Glomerular visceral epithelial cell (primary cell): ENCODE data around the gene STK33.
A peak's percentile ranks its signal among the peaks of the same experiment; 100 is the strongest.

Source experiments
- DNase-seq: peaks from one replicate; pipeline ENCODE4 v3.0.0-alpha.2; 2016; ENCODE audit errors: extremely low spot score

The STK33 gene

DNA sequence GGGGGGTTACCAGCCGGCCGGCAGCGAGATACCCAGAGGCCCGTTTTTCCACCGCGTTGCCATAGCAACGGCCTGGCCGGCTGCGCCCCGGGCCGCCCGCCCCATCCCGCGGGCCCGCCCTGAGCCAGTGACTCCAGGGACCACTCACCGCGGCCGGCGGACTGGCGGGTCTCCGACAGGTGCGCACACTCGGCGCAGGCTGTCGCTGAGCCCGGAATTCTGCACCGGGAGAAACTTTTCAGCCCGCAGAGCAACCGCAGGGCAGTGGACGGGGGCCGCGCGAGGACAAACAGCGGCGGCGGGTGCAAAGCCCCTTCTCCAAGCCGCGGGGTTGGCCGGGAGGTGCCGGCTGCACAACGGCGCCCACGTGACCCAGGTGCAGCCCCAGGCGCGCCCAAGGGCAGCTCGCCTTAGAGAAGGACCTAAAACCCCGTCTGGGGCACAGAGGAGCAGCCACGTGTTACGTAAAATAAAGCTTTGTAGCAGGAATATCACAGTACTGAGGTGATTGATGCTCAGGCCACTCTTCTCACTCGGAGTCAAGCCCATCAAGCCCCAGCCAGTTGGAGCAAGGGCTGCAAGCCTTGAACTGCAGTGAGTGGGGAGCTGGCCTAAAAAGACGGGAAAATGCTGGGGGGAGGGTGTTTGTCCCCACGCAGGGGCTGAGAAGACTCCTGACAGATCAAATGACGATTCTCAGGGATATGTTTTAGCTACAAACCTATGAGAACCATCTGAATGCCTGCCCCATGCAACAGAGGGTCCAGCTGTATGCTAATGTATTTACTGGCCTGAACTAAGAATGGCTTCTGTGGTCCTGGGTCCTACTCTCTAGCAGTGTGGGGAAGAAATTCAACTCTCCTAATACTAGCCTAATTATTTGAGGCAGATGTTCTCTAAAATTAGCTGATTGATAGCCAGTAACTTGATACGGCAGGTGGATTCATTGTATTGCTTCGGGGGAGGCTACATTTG is at the start of gene STK33:
STK33 (minus strand) TSS at position 294 of the 975 bp plus-strand sequence. CDS start 119,323 bp downstream, outside the sequence.
- peak; percentile 58 for DNase-seq

DNA sequence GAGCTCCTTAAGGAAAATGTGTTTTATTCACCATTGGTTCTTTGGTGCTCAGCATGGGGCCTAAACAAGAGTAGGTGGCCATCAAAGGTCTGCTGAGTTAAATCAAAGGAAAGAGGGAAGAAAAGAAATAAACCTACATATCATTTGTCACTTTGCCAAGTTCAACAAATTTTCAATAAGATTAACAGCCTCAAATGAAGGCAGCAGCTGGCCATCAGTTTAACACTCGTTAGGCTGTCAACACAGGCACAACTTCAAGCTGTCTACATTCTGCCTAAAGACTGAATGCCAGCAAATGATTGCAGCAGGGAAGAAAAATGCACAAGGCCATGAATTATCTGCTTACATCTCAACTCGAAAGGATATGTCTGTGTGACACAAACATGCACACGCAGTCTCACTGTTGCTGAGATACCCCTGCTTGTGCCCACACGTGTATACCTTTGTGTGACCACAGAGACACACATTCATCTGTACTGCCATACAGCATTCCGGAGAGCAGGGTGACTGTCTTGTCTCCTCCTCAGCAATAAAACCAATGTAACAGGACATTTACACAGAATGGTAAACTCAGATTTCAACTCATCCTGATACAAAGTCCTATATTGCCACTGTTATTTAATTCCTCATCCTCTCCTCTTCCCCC is 48.3 kb upstream of the STK33 start:
- no peak for DNase-seq

DNA sequence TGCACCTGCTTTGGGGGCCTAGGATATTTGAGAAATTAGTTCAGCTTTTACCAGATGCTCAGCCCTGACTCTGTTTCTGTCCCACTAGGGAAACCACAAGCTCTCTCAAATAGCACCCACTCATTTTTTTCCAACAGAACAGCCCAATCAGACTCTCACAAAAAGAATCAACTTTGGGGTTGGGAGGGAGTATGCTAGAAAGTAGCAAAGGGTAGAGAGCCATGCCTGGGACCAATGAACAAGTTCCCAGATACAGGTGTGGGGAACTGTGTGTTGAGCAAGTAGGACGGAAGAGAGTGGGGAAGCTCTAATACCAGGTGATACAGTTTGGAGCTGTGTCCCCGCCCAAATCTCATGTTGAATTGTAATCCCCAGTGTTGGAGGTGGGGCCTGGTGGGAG is 47.3 kb upstream of the STK33 start:
- DNase-seq: no peak

DNA sequence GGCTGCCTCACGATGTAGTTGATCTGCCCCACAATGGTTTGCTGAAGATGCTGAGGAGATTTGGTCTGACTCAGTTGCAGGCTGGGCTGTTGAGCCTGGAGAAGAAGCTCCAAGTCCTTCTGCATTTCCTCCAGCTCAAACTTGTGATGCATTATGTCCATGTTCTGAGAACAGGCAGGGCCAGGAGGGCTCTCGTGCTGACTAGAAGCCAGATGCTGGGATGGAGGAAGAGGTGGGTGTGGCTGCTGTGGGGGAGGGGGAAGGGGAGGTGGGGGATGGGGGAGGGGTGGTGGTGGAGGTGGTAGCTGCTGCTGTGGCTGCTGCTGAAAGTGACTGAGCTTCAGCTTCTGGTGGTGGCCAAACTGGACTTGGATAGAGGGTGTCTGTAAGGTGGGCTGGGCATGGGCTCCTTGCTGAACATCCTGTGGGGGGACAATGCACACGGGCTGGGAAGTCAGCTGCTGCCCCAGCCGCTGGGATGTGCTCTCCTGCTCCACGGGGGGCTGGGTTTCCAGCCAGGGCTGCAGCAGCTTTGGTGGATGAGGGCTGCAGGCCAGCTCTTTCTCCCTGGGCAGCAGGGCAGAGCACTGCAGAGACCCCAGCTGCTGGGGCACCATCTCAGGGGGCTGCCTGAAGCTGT is 46.4 kb upstream of the STK33 start:
- DNase-seq: no peak

DNA sequence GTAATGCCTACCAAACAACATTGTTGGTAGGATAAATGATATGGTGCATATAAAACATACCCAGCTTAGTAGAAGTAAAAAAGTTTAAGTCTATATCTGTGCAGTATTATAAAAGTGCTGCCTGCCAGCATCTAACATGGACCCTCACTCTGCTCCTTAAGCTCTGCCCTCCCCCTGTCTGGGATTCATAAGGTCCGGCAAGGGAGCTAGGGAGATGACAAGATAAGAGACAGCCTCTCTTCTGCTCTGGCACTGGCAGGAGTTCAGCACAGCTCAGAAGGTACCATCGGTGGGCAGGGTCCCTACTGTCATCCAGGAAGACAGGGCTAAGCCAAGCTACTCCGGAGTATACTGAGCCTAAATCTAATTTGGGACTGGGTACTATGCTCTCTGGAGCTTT is 45.6 kb upstream of the STK33 start:
- no peak for DNase-seq

DNA sequence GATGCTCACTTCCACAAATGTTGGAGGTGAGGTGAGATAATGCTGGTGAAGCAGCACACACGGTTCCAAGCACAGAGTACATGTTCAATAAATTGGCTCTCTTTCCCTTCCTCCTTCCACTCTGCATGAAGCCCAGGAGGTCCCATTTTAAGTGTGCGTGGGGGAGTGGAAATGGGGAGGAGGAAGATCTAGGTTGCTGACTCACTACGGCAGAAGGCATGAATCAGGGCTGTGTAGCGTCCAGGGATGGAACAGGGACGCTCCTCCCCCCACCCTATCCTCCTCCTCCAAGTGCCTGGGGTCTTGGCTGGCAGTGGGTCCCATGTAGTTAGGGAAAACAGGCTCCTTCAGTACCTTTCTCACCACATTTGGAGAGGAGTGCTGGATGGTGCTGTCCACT is 44.3 kb upstream of the STK33 start:
- DNase-seq: no peak

DNA sequence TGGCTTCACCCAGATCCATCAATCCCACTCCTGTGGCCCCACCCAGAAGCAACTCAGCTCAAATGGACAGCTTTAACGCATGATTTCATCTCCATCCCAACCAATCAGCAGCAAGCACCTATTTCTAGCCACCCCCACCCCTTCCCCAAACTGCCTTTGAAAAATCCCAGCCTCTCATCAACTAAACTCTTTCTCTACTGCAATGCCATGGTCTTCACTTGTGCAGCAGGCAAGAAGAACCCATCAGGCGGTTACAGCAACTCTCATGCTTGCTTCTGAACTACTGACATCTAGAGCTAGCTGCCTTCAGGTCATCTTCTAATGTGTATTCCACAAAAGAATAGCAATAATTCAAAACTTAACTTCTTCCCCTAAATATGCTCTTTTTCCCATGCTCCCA is 42.1 kb upstream of the STK33 start:
- DNase-seq: no peak

DNA sequence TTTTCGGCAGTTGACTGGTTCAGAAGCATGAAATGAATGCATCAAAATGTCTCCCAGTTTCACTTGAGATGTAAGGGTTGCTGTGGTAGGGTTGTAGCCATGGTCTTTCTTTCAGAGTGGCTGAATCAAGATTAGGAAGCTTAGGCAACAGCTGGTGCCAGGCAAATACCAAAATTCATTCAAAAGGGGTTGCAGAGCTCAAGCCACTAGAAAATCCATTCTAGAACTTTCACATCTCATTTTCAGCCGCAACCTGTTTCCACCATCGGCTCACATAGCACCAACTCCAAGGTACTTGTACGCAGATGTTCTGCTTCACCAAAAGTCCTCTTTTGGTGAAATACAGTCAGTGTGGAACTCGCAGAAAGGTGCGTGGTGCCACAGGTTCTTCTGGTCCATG is 40.5 kb upstream of the STK33 start:
- no peak for DNase-seq

DNA sequence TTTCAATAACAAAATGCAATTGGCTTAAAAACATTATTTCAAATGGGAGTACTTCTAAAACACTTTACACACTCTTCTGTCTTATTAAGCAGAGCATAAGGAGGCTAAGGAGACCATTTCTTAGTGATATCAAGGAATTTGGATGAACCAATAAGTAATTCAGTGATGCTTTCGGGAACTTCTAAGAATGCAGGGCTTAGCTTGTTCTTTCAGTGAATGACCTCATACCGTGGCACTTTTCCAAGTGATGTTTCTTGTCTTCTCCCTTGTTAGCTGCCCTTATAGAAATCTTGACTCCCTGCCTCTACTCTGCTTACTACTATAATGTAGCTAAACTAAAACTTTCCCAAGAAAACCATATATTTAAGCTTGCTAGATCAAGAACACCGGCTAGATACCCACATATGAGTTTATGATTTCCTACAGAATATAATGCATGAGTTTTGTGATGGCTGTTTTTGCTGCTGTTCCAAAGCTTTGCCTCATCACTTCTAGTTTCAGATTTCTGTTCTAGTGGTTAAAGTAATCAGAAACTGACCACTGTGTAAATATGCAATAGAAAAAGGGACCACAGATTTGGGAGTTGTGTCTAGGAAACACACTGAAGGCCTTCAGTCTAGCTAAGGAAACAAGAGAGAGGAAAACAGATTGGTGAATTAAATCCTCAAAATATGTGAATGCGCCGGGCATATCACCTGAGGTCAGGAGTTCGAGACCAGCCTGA is 37.5 kb upstream of the STK33 start:
- peak; percentile 58 for DNase-seq

DNA sequence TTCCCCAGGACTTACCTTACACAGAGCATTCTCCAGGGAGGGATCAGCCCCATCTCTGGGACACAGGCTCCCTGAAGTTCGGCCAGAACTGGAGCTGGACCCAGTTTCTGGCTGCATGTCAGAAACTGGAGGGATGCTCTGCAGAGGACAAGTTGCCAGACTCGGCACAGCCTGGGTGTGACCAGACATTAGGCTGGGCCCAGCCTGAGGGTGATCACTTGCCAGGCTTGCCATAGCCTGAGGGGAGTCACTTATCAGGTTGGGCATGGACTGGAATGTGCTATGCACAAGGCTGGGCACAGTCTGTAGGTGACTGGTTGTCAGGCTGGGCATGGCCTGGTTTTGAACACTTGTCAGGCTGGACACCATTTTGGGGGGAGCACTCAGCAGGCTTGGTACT is 30.7 kb upstream of the STK33 start:
- no peak for DNase-seq

DNA sequence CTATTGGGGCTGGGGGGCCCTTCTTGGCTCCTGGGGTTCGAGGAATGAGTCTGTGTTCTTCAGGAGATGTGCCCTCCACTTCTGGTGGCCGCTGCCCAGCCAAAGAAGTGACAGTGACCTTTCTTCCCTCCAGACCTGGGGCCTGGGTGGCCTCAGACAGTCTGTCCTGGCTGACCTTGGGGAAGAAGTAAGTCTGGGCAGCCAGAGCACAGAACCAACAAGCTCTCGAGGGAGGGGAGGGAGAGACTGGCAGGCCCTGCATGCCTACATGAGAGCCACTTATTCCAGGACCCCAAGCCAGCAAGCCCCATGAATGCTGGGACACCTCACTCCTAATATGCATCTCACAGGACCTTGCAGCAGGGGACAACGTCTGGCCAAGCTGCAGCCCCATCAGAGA is 27.1 kb upstream of the STK33 start:
- no peak for DNase-seq

DNA sequence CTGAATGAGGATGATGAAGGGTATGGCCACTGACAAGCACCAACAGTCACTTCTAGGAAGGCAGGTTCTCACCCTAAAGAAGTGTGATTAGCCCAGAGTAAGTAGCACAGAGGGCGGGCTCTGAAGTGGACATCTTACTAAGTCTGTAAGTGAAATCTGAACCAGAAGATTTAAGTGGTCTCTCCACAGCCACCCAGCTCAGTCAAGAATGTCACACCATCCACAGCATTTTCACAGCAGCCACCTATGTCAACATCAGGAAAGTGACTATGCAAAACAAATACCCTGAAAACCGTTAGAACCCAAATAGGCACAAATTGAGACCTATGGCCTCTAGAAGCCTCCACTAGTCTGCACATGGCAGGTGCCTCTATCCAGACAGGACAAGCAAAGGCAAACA is 23.0 kb upstream of the STK33 start:
- no peak for DNase-seq

DNA sequence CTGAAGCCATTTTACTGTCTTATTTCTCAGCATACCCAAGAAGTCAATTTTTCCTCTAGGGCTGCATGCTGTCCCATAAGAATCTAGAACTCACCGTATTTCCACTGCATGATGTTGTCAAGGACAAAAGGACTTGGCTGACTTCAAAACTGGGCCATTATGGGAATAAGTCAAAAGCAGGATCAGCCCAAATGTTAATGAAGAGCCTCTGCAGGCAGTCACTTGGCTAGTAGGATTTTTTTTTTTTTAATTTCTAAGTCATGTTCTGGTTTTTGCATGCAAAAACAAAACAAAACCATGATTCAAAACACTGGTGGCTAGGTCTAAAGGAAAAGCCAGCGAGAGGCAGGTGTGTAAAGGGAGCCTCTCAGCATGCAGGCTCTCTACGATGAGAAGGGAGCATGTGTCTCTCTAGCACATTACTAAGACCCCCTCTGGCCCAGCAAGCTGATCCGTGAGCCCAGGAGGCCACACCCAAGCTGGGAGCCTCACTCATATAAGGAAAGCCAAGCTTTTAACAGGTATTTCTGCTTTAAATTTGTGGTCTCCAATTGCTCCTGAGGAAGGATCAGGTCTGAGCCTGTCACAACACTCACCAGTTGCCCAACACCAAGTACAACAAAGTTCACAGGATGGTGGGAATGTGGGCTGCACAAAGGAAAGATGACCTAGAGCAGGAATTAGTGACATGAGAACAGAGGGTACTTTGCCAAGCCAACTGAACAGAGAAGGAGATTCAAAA is 21.4 kb upstream of the STK33 start:
- no peak for DNase-seq

DNA sequence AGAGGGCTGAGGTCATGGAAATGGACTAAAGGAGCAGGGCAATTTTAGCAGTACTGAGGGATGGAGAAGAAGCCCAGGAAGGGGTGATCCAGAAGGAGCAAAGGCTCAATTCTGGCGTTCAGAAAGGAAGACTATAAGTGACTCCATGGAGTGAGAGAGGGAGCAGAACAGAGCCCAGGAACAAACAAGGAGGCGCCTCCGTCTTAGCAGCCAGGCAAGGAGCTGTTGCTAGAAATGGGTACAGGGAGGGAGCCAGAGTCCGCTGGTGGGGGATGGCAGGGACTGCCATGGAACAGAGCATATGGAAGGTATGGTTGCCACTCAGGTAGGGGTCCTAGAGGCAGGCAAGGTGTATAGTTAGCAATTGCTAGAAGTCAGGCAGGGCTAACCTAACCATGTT is 20.5 kb upstream of the STK33 start:
- no peak for DNase-seq

DNA sequence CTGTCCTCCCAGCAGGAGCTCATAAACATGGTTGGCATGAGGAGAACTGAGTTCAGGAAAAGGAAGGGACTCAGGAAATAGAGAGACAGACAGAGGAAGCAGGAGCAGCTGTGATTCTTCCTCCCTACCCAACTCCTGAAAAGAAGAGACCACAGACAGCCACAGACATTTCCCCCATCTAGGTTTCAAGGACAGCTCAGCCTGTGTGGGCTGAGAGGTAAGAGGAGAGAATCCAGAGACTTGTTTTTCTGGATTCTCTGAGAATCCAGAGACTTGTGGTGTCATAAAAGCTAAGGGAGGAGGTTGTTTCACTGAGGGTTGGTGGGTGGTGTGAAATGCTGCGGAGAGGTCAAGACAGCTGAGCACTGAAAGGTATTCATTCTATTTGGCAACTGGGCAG is 19.0 kb upstream of the STK33 start:
- DNase-seq: no peak

DNA sequence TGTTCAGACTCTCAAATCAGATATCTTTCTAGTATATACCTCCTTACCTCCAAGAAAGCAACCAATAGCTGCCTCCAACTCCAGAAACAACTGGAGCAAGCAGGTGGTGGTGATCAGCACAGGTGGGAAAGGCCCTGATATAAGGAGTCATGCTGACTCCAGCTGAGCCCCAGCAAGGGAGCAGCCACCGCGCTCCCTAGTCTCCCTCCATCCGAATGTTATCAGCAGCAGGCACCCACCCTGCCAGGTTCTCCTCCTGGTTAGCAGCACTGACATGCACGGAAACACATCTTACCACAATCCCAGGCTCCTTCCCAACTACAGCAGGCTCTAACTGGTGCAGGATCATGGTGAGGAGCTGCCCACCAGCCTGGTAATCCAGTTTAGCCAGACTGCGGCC is 18.5 kb upstream of the STK33 start:
- DNase-seq: no peak

DNA sequence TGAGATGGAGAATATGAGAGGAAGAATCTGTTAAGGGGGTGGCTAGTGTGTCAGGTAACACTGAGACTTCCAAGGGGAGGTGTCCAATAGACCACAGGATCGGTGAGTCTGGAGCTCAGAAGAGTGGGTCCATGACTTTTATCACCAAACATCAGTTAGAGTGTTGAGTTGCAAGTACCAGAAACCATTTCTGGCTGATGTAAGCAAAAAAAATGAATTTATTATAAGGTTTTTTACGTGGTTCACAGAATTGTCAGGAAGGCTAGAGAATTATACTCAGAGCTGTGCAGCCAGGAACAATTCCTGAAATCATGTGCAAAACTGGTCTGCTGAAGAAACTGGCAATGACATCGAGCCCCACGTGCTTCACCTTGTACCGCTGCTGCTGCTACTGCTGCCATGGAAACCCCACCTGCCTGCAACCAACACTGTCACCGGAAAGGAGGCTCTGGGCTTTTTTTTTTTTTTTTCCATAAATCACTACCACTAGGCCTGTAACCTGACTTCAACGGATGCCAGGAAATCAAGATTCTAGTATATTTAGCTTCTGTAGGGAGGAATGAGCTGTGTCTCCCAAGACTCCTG is 16.6 kb upstream of the STK33 start:
- no peak for DNase-seq

DNA sequence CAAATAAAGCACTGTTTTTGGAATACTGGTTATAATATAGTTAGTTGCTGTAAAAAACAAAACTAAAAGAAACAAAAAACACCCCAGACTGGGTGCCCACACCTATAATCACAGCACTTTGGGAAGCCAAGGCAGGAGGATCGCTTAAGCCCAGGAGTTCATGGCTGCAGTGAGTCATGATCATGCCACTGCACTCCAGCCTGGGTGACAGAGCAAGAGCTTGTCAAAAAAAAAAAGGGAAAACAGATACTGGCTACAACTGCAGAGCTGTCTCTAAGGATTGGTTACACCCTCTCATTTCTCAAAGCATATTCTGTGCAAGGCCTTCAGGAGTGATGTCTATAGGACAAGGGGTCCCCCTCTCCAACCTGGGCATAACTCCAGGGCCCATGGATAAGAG is 14.6 kb upstream of the STK33 start:
- peak; percentile 11 for DNase-seq

DNA sequence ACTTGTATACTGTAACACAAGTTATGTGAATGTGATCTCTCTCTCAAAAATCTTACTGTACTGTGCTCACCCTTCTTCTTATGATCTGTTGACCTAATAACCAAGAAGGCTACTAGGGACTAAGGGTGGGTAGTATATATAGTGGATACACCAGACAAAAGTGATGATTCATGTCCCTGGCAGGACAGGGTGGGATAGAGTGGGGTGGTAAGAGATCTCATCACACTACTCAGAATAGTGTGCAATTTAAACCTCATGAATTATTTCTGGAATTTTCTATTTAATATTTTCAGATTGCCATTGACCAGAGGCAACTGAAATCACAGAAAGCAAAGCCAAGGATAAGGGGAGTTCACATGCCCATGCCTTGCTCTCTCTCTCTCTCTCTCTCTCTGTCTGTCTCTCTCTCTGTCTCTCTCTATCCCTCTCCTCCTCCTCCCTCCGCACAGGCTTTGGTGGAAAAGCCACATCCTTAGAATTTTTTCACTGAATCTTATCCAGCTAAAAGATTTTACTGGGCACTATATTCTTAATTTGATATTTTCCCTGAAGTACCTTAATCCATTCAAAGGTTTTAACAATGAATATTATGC is 12.0 kb upstream of the STK33 start:
- no peak for DNase-seq

DNA sequence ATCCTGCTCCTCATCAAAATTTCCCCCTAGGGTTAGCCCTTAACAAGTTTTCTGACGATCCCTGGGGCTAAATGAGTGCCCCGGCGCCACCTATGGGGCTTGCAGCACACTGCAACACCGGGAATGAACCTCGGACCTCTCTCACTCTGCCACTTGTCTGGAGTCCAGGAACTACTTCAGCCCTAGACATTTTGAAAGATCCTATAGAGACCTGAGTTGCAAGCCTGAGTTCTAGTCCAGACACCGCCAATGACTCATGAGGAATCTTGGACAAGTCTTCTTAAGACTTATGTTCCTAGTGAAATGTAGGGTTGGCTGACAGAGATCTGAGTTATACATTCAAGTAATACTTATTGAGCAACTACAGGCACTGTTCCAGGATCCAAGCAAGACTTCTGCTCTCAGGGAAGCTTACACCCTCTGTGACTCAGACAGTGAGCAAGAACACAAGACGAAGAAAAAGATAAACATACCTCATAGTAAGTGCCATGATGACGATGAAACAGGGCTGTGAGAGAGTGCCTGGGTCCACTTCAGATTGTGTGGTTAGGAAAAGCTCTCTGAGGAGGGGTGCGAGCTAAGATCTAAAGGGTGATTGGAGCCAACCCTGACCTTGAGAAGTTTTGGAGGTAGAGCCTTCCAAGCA is 10.2 kb upstream of the STK33 start:
- peak; percentile 84 for DNase-seq
